Superior temporal gyrus (tissue), 1 donor: ENCODE results near the gene ADGRE2.
"Not testable (repeated sequence)": the region's sequence is repeated elsewhere in the genome, so short reads cannot be mapped to it uniquely, and the experiment has no call there.

ENCODE experiments used
- DNase-seq: peaks from one replicate; pipeline ENCODE4 v3.0.0-alpha.2; 2016; ENCODE audit errors: extremely low spot score

The ADGRE2 gene

DNA sequence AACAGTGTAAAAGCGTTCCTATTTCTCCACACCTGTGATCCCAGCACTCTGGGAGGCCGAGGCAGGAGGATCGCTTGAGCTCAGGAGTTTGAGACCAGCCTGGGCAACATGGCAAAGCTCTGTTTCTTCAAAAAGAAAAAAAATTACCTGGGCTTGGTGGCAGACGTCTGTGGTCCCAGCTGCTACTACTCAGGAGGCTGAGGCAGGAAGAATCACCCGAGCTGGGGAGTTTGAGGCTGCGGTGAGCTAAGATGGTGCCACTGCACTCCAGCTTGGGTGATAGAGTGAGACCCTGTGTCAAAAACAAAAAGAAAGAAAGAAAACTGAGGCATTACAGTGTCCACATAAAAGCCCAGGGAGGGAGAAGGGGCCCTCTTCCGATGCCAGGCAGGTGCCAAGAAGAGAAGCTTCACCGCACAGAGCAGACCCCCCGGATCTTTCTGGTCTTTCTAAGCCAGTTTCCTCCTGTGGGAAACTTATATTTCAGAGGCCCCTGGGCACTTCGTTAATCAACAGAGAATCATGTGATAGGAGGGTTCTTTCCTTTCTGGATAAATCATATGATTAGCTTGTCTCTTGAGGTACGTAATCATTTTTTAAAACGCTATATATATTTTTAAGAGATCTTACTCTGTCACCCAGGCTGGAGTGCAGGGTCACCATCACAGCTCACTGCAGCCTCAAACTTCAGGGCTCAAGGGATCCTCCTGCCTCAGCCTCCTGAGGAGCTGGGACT, at the start of gene ADGRE2:
TSS of gene ADGRE2 (minus strand) at position 451 of the 736 bp plus-strand sequence. CDS start 1,804 bp downstream, outside the sequence.
- DNase-seq, result not testable (repeated sequence)

- DNase-seq, result no peak
These were observed 47.6 kb upstream of the ADGRE2 start for GRCh38 chr19:14826006-14826405.

- no peak for DNase-seq
These were observed 43.6 kb upstream of the ADGRE2 start for GRCh38 chr19:14821937-14822336.

GRCh38 chr19:14818588-14818987, 40.2 kb upstream of the ADGRE2 start:
- DNase-seq, result no peak

- no peak for DNase-seq
These were observed 38.7 kb upstream of the ADGRE2 start for GRCh38 chr19:14817052-14817451.

DNA sequence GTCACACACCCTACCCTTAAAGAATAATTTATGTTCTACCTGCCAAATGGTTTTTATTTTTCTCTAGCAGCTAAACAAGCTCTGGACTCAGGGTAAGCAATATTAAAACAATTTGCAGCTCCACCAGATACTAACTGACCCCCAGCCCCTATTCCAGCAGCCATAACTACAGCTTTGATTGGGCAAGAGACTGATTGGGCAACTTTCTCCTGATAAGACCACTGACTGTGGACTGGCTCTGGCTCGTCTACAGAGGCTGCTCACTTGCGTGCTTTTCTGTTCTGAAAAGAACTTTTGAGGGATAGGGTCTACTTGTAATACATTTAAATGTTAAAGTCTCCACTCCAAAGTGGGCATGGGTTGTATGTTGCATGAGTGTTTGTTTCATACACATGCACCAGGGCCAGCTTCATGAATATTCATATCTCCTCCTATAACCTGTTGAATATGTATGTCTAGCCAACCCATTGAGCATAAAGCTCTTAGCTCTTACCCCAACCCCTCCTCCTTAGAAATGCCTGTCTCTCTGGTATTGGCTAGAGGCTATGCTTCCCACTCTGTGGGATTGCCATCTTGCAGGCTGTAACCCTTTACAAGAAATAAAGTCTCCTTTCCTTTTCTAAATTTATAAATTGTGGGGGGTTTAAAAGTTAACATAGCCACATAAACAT, 36.8 kb upstream of the ADGRE2 start:
- no peak for DNase-seq

DNA sequence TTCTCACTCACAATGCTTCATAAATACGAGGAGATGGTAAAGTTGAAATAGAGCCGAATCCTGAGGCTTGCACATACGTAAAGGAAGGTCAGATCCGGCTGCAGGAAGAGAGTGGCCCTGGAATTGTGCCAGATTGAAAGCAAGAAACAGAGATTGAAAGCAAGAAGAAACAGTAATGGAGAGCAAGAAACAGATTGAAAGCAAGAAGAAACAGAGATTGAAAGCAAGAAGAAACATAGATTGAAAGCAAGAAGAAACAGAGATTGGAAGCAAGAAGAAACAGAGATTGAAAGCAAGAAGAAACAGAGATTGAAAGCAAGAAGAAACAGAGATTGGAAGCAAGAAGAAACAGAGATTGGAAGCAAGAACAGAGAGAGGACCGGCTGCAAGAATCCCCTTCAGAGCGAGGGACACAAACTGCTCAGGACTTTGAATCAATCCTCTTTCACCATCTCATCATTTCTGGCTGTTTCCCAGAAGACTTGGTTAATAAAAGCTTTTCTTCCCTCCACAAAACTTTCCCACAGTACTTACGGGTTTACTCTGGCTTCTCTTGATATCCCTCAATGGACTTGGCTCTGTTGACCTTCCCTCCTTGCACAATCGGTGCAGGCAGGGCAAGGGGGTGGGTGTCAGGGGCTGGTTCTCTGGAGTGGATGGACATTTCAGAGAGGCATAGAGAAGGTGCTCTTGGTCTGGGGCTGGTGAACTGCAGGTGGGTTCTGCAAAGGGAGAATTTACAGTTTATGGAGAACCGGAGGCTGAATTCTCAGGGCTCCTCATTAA, 31.1 kb upstream of the ADGRE2 start:
- no peak for DNase-seq

- DNase-seq, result no peak
These were observed 26.4 kb upstream of the ADGRE2 start for GRCh38 chr19:14804765-14805164.

DNA sequence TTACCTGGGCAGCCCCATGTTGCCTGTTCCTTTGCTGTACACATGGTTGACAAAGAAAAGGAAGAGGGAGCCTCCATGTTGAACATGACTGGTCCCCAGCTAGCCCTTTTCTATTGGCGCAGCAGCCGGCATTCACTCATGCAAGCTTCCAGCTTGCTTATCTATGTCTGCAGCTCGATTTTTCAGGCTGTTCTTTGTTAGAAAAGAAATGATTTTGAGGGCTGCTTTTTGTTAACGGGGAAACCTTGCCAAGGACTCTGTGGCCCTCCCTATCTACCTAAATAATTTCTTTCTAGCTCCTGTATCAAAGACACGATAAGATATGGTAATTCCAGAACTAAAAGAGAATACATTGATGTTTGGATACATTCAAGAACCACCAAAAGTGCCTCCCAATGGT, 20.4 kb upstream of the ADGRE2 start:
- DNase-seq, result no peak

GRCh38 chr19:14796021-14796420, 17.7 kb upstream of the ADGRE2 start:
- DNase-seq, result no peak

GRCh38 chr19:14795078-14795721, 16.8 kb upstream of the ADGRE2 start:
- no peak for DNase-seq

DNA sequence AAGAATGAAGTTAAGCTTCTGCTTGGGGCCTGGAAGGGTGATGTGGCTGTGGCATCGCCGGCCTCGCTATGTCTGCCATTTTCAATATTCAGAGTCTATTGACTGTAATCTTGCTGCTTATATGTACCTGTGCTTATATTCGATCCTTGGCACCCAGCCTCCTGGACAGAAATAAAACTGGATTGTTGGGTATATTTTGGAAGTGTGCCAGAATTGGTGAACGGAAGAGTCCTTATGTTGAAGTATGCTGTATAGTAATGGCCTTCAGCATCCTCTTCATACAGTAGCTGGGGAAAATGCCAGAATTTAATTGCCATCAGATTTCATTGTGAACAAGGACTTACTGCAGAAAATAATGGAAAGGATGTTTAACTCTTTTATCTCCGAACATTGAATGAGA, 13.9 kb upstream of the ADGRE2 start:
- not testable (repeated sequence) for DNase-seq

DNA sequence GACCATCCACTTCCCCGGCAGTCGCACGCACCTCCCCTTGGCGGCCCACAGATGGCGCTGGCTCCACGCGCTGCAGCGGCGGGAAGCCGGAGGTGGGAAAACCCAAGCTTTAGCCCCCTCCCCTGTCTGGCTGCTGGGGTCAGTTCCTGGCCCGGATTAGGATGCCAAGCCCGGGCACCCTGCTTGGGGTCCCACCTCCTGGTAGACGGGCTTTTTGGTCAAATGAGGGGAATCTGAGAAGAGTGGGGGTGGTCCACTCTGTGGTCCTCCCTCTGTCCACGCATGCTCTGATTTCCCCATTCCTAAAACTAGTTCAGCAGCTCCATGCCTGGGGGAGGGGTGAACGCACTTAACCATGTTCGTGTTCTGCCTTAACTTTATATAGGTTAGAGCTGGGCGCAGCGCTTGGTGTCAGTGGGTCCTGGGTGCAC, 8.1 kb upstream of the ADGRE2 start:
- no peak for DNase-seq

DNA sequence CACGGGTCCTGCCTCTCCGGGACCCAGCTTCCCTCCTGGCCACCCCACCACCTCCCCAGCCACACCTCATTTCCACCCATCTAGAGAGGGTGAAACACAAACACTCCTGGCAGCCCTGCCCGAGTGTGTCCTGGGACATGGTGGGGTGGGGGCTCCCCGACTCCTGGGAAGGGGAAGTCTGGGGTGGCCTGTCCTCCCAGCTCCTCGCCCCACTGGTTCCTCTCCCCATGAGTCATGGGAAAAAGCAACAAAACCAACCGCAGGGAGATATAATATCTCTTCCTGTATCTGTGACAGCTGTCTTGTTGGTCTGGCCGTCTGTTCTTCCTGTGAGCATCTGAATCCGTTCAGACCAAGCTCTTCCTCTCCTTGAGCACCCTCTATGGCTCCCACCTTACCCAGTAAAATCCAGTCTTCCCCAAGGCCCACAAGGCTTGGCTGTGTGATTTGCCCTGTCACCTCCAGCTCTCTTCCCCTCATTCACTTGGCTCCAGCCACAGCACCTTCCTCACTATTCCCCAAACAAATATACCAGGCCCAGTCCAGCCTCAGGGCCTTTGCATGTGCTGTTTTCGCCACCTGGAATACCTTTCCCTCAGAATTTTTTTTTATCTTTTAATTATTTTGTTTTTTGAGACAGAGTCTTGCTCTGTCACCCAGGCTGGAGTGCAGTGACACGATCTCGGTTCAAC, 6.9 kb upstream of the ADGRE2 start:
- not testable (repeated sequence) for DNase-seq

DNA sequence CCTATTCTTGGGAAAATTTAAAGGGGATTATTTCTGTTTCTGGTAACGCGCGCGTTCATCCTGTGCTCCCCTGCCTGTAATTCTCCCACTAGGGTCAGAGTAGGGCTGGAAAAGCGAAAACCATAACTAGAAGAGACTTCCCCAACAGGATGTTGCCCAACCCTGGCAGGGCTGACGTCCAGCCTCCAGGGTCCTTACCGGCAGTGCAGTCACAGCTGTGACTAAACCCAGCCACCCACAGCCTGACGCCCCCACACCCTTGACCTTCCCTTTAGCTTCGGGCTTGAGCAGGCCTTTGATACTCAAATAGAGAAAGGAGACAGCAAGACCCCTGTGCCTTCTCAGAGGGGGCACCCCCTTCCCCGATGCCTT, 6.4 kb upstream of the ADGRE2 start:
- DNase-seq, result not testable (repeated sequence)

DNA sequence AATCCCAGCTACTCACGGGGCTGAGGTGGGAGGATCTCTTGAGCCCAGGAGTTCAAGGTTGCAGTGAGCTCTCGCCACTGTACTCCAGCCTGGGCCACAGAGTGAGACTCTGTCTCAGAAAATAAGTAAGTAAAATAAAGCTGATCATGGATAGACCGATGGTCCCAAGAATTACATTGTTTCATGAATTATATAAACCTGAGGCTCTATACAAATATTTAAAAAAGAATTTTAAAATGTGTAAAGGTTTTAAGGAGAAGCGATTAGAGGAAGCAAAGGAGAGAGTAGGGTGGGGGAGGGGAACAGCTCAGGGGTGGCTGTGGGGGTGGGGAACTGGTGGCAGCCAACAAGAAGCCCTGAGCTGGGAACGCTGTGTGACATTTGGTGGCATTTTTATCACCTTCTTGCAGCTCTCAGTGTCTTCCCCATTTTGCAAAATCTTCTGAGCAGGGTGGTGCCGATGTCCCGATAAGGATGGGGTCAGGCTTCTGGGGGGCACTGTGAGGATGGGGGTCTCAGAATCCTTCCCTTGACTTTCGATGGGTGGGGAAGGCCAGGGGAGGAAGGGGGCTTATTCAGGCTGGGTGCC, 5.1 kb upstream of the ADGRE2 start:
- not testable (repeated sequence) for DNase-seq

DNA sequence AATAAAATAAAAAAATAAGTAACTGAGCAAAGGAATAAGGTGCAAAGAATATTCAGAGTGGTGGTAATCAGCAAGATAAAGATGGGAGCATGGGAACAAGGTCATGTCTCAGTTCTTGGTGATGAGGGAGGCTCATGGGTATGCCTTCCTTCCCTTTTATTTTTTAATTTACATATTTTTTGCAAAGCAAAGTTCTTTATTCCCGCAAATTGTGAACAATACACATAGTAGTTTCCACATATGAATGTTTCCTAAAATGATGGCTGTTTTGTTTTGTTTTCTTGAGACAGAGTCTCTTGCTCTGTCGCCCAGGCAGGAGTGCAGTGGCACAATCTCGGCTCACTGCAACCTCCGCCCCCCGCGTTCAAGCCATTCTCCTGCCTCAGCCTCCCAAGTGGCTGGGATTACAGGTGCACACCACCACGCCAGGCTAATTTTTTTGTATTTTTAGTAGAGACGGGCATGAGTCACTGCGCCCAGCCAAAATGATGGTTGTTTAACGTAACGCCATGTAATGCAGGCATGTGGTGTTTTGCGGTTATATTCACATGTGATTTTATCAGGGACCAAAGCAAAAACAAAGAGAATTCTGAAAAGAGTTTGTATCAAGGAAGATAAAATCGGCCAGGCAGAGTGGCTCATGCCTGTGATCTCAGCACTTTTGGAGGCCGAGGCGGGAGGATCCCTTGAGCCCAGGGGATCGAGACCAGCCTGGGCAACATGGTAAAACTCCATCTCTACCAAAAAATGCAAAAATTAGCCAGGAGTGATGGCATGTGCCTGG, 4.5 kb upstream of the ADGRE2 start:
- DNase-seq, result no peak

DNA sequence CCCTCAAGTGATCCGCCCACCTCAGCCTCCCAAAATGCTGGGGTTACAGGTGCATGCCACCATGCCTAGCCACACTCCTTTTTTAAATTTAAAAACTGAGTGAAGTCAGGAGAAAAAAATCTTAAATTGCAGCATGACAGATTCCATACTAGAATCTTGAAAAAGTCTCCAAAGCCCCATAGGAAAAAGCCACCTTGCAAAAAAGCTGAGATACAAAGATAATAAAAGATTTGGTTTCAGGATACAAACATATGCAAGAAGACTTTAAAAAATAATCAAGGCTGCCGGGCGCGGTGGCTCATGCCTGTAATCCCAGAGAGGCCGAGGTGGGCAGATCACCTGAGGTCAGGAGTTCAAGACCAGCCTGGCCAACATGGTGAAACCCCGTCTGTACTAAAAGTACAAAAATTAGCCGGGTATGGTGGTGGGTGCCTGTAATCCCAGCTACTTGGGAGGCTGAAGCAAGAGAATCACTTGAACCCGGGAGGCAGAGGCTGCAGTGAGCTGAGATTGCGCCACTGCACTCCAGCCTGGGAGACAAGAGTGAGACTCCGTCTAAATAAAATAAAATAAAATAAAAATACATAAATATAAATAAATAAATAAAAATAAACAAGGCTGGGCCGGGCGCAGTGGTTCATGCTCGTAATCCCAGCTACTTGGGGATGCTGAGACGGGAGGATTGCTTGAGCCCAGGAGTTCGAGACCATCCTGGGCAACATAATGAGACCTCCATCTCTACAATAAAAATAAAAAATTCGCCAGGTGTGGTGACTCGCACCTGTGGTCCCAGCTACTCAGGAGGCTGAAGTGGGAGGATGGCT, 3.6 kb upstream of the ADGRE2 start:
- not testable (repeated sequence) for DNase-seq

DNA sequence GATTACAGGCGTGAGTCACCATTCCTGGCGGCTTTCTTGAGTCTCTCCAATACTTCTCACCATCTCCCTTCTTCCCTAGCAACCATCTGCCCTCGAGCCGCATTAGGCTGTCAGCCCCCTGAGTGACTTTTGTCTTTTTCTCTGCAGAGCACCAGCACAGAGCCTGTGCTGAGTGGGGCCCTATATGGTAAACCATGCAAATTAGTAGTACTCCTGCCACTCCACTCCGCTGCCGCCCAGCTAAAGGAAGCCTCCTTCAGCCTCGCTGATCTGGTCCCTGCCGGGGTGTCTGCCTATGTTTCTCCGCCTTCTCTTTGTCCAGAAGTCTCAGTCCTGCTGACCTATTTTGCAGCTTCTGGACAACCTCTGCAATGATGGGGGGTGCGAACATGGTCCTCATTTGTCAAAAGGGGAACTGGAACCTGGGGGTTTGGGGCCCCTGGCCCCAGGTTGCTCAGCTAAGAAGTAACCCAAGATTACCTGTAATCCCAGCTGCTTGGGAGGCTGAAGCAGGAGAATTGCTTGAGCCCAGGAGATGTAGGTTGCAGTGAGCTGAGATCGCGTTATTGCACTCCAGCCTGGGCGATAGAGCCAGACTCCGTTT, 2.4 kb upstream of the ADGRE2 start:
- DNase-seq, result not testable (repeated sequence)
